Activated CD4-positive, alpha-beta T cell treated with anti-CD3 and anti-CD28 coated beads, Interleukin-2, amount 50 U/mL, for 48 hours (primary cell): ENCODE results near the gene SLCO3A1.

ENCODE experiments used
- DNase-seq, 2 experiments: peaks; one replicate each; pipeline ENCODE4 v3.0.0-alpha.2; 2020

The SLCO3A1 gene

DNA sequence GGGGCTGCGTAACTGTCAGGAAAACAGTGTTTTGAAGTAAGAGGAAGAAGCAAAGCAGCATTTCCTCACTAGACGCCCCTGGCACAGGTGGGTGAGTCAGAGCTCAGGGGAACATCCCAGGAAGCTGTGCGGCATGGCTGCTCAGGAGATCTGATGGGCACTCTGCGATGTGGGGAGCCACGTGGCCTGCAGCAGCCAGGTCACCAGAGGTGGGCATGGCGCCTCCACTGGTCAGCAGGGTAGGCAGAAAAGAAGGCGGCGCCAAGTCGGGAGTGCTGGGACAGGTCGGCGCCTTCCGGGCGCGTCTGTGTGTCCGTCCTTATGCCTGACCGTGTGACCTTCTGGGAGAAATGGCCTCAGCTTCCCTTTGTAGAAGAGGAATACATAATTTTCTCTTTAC lies 290.3 kb downstream of the SLCO3A1 start:
- no peak for DNase-seq

DNA sequence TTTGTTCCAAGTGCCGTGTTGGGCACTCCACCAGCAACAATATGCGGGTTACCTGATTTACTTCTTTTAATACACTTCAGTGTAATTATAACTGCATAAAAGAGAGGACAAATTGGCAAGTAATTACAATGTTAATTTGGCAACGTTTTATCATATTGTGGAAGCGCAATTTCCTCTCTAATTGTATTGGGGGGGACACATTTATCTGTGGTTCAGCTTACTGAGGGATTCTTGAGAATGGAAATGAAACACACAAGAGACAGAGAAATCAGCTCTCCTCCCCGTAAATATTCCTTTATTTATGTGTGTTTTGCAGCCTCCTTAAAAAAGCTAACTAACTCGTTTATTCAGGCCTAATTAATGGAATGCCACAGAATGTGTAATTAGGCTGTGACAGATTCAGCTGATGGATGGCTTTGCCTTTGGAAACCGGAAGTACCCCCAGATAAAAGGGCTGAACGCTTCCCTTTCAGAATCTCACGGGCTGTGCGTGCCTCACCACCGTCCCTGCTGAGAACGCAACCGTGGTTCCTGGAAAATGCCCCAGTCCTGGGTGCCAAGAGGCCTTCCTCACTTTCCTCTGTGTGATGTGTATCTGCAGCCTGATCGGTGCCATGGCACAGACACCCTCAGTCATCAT lies 293.1 kb downstream of the SLCO3A1 start:
- DNase-seq = no peak

DNA sequence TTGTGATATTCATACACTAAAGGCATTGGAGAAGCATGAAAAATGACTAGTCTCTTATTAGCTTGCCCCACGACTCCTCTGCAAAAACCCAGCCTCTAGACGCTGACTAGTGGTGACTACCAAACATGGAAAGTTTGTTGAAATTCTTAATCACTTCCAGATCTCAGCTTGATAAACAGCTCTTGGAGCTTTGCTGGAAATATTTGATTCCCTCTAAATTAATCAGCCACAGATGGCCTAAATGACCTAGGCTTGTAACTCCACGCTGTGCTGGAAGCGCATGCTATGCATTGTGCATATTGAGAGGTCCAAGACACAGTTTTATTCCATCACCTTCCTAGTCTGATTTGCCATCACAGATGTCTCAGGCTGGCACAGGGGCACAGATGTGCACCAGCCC lies 295.5 kb downstream of the SLCO3A1 start:
- DNase-seq = no peak

DNA sequence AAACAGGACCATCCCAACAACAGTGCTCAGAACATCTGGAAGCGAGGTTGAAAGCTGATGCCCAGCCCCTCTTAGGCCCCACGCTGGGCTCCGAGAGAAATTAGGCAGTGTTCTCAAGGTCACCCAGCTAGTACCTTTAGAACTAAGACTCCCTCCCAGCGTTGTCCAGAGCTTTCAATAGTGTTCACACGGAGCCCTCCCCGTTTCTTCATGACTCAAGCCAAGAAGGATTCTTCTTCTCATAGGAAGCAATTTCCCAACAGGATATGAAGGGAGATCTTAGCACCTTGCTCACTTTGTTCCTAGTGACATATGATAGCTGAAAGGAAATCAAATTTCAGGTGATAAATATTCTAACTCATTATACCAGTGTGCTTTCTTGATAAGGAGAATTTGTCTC lies 296.0 kb downstream of the SLCO3A1 start:
- no peak for DNase-seq

DNA sequence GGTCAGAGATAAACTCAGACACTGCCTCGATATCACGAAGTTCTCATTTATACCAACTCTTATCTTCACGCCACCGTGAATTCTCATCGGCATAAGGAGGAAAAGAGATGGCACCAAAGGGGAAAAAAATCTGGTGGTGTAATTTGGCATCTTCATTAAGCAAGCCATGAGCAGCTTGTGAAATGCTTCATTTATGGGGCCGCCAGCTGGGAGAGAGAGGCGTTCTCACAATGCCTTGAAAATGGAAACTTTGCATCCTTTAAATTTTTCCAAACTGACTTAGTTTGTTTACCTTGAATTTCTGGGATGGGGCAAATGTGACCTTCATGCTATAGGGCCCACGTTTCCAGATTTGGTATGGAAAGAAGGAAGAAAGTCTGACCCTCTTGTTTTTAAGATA lies 297.7 kb downstream of the SLCO3A1 start:
- no peak for DNase-seq

DNA sequence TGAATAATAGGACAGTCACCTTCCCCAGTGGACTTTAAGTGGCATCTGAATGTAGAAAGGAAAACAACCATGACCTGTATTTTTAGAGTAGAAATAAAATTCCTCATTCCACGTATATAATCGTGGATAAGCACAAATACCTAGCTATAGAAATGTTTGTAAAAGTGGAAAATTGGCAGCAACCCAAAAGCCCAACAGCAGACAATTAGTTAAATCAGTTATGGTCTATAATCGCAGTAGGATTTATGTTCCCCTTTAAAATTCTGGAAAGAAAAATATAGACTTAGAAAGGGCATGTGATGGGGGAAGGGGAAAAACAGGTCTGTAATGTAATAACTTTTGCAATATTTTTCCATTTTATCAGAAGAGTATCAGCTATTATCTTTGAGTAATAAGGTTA lies 298.2 kb downstream of the SLCO3A1 start:
- DNase-seq = no peak

DNA sequence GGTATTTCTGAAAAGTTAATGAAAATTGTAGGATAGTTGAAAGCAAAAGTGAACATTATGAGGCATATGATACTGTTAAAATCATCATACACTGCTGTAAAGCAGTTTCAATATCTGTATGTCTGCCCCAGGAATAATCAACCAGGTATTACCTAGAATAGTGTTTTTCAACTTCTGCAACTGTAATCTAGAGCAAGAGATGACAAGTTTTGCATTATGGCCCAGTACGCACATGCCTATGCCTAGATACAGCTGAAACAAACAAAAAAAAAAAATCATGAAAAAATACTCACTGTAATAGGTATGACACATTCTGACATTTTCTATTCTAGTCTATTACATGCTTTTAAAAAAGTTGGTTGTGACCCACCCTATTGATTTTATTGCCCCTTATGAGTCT lies 299.5 kb downstream of the SLCO3A1 start:
- no peak for DNase-seq

DNA sequence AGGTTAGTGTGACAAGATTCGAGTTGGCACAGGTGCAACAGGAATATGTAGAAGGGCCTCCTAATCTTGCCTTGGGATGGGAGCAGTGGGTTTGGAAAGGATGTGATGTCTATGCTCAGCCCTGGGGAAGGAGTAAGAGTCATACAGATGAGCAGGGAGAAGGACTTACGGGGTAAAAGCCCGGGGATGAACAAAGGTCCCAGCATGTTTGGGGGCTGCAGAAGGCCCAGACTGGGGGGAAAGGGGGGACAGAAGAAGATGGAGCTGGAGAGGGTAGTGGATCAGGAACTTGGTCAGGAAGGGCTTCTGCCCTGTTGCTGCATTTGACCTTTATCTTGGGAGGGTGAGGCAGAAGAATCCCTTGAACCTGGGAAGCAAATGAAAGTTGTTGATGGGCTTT lies 300.1 kb downstream of the SLCO3A1 start:
- DNase-seq = no peak

DNA sequence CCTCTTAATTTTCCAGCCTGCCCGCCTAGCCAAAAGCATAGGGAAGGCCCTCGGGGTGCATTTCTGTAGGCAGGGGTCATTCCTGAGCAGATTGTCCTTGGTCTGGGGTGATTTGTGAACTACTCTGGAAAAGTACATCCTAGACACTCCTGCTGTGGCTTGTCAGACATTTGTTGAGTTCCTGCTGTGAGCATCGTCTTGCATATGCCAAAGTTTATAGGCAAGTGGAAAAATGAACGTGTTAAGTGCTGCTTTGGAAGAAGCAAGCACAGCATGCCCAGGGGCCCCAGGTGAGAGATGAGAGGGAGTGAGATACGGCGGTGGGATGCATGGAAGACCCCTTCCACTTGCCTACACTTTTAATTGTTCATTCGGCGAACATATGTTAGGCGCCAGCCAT lies 302.4 kb downstream of the SLCO3A1 start:
- DNase-seq = no peak

DNA sequence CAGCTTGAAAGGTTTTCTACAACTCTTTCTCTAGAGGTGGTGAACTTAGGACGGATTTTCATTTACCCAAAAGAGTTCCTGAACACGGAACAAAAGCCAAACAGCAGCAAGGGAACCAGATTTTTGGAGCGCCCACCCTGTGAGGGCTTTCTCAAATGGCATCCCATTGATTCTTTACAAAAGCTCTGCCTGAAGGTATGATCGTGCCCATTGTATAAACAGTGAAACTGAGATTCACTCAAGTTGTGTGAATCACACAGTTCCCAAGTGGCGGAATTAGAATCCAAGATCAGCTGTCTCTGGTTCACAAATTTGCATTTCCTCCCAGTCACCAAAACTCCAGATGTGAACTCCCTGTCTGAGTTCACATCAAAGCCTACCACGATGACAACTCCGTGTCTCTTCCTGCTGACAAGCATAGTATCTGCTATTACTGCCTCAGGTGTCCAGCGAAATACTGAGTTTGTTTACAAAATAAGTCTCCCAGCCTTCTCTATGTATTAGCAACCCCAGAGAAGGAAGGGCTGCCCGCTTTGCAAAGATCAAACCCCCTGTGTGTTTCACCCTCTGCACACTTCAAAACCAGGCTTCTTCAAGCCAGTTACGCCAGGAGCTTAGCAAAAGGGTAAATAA lies 304.3 kb downstream of the SLCO3A1 start:
- no peak for DNase-seq

DNA sequence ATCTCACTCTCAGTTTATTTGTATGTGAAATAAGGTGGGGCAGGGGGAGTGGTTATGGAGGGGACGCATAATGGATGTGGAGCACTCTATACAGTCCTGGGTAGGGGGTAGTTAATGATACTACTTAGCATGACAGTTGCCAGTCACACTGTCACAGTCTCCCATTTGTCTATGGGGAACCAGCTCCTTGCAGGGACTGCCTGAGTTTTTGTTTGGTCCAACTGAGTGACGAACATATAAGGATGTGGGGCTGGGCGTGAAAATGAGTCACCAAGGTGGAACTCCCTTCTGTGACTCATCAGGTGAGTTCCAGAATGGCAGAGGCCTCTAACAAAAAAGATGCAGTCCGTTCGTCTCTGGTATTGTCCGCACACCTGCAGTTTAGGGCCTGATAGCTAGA lies 304.9 kb downstream of the SLCO3A1 start:
- DNase-seq = peak; percentile 32 to 46

DNA sequence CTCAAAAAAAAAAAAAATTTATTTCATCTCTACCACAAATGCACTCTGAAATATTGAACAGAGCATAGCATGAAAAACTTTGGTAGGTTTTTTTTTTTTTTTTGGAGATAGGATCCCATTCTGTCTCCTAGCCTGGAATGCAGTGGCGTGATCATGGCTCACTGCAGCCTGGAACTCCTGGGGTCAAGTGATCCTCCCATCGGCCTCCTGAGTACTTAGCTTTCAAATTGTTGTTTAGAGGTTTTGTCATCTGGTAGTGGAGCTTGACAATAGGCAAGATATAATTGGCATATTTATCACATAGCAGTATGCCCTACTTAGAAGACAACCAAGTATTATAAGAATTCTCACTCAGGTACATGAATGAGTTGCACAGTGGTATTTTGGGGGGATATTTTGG lies 306.0 kb downstream of the SLCO3A1 start:
- no peak for DNase-seq

DNA sequence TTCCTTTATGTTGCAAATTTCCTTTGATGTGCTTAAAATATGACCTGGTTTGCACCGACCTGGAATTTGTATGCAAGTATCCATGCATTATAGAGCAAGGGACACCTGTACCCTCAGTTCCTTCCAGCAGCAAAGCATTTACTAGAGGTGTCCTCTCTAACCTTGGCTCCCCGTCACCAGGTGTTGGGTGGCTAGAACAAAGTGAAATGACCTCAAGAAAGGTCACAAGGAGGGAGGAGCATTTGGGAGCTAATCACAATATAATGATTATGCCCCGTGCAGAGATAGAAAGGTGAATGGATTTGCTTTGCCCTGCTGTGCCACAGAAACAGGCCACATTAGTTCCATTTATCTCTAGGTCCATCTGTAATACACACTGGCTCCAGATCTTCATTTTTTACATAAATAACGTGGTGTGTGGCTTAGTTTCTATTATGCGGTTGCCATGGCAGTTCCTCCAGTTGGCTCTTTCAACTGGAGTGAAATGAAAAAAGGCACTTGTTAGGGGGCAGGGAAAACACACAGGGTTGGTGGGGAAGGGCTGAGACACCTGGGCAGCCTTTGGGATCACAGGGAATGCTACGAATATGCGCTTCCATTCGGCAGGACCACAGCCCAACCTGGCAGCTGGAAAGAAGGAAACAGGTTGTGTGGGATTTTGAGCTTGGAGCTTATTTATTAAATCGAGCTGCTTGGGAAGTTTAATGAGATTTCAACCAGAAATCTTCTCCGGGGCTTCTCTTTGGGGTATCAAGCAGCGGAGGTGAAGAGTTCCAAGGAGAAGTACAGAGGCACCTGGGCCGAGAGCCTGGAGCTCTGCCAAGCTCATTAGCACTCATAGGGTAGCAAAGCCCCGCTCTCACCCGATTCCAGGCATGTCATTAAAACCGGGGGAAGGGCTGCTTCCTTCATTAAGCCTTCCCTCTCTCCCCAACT lies 306.7 kb downstream of the SLCO3A1 start:
- no peak for DNase-seq

DNA sequence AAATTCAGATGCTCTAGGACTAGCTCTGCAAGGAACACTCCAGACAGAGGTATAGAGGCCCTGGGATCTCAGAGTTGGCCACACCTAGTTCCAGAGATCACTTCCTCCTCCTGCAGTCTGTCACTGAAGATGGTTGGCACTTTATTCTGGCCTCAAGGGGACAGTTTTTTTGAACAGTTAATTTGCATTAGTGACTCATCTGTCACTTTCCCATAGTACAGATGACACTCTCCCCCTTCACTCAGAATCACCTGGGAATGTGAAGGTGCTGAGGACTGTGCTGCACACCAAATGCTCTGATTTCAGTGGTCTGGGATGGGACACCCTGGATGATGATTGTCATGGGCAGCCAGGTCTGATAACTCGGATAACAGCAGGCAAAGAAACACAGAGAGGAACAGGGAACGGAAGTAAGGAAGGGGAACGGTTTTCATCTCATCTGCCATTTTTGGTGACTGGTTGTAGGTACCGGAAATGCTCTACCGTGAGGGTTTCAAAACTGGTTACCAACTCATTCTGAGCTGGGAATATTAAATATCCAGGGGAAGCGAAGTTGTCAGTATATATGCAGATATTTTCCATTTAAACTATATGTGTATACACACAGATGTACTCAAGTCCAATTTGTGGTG lies 307.6 kb downstream of the SLCO3A1 start:
- no peak for DNase-seq

DNA sequence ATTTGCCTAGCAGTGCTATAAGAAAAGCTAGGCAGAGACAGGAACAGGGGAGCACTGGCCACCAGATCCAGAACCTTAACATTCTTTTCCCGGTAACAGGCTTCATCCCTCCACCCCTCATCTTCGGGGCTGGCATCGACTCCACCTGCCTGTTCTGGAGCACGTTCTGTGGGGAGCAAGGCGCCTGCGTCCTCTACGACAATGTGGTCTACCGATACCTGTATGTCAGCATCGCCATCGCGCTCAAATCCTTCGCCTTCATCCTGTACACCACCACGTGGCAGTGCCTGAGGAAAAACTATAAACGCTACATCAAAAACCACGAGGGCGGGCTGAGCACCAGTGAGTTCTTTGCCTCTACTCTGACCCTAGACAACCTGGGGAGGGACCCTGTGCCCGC lies 309.1 kb downstream of the SLCO3A1 start:
- no peak for DNase-seq

DNA sequence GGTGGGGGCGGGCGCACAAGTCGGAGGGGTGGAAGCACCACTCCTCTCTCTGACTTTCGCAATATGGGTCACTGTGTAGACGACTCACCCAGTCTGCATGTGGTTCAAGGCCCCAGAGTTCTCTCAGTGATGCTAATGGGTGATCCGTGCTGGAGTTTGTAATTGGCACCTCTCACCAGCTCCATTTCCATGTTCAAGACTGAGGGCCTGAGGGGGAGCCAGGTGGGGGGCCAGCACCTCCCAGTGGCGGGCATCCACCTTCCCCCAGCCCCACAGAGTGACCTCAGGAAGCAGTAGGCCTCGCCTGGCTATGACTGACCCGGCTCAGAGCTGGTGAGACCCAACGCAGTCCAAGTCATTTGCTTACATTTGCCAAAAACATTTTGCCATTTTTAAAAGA lies 310.1 kb downstream of the SLCO3A1 start:
- no peak for DNase-seq

DNA sequence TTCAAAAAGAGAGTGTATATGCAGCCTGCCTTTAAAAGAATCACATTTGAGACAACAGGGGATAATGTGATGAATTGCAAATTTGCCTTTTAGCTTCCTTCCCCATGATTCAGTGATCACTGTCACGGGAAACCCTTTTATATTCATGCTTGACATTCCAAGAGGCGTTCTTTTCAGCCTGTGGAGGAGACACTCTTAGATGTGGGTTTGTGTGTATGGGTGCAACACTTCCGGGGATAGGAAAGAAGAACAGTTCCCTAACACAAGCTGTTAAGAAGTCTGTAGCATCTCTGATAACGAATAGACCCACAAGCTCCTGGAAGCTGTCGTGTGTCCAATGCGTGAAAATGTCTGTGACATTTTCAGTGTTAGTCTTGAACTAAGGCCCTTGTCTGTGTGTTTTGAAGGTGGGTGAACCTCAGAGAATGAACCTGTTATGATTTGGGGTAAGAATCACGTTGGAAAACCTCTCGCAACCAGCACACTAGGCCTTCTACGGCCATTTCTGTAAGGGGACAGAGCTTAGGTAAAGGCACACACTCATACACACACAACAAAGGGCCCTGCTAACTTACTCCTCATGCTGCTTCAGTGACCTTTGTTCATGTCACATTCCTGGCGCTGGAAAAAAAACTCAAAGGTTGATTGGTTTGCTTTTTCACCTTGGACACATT lies 311.0 kb downstream of the SLCO3A1 start:
- no peak for DNase-seq

DNA sequence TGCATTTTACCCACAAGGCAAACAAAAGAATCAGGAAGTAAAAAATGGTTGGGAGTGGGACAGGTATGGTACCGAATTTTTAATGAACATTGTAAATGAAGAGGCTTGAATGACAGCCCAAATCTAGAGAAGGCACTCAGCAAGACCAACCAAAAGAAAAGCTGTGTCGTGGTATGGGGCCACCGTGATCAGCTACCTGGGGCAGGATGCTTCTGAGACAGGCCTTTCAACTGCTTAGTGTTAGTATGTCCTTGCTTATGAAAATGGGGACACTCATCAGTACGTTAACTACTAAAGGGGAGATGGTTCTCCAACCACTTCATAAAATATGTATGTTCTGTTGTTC lies 311.5 kb downstream of the SLCO3A1 start:
- DNase-seq = no peak

DNA sequence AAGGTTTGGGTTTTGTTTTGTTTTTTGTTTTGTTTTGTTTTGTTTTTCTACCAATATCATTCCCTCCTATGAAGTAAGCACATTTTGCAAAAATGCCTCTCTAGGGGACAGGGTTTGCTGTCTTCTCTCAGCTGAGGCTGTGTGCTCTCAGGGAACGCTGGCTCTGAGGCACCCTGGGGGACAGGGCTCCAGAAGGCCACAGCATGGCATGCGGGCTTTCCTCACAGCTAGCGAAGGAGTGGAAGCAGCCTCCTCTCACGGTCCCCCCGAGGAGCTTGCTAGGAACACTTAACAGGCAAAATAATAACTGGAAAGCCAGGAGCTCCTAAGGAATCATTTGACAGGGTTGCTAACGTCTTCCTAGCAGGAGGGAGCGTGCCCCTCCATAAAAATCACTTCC lies 312.5 kb downstream of the SLCO3A1 start:
- no peak for DNase-seq

DNA sequence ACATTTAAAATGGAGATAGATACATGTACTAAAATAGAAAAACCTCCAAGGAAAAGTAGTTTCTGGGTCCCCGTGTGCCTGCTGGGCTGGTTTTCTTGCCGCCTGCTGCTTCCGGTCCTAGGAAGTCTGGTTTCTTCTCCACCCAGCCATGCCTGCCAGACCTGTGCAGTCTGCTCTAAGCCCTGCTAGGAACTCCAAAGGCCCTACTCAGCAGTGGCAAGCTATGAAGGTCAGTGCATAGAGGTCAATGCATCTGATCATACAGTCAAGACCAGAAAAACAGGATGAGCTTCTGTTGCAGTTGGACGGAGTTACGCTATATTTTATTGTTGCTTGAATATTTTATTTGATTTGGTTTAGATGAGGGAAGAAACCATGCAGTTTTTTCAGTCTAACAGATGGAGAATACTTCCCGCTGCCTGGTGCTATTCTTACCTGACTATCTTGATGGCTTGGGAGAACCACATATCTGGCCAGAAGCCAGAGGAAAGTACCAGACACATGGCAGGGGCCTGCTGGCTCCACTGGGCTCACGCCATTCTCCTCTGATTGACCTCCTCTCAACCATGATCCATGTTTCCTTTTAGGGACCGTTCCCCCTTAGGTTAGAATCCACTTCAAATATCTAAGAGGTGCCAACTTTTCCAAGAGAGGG lies 313.4 kb downstream of the SLCO3A1 start:
- no peak for DNase-seq

DNA sequence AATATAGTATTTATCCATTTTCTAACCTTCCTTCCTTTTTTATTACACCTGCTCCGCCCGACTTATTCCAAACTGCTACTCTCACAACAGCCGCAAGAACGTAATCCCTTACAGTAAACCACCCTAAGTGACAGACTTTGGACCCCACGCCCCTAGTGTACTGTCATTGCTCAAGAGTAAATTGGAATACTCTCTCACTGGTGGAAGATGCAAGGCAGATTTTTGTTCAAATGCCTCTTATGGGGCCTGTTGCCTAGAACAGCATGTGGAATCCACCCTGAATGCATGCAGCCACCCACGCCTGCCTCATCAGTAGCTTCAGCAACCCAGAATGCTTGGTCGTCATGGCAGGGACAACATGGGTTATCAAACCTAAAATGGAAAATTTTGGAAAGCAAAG lies 313.9 kb downstream of the SLCO3A1 start:
- no peak for DNase-seq

DNA sequence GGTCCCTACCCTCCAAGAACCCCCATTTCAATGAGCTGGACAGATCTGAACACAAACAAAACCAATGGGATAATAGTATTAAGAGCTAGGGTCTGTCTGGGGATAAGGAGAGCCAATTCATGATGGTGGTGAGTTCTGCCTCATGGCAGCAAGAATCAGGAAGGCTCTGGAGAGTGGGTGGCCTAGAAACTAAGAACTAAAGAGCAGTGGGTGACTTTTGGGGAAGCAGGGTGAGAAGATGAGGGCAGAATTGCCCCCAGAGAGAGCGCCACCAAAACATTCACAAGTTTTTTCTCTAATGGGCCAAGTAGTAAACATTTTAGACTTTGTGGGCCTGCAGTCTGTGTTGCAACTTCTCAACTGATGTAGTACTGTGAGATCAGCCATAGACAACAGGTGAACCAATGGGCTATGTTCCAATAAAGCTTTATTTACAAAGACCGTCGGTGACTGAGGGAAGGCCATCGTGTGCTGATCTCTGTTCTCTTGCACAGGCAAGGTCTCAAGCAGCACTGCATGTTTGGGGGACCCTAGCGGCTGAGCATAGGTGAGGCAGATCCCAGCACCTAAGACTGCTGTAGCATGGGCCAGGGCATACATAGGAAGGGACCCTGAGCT lies 314.7 kb downstream of the SLCO3A1 start:
- DNase-seq = no peak
